GM12873 (cell line): ENCODE measurements around the gene STAC2.

Source experiments
- TF ChIP-seq, protein P1 (sequence below): IDR thresholded peaks from 2 replicates; pipeline ENCODE4 v1.5.1; 2012; ENCODE audit warnings: low read depth, mild to moderate bottlenecking, moderate library complexity, low read length, control low read depth; ENCODE audit not compliant: insufficient read depth; ENCODE audit errors: missing control alignments

Gene STAC2

DNA sequence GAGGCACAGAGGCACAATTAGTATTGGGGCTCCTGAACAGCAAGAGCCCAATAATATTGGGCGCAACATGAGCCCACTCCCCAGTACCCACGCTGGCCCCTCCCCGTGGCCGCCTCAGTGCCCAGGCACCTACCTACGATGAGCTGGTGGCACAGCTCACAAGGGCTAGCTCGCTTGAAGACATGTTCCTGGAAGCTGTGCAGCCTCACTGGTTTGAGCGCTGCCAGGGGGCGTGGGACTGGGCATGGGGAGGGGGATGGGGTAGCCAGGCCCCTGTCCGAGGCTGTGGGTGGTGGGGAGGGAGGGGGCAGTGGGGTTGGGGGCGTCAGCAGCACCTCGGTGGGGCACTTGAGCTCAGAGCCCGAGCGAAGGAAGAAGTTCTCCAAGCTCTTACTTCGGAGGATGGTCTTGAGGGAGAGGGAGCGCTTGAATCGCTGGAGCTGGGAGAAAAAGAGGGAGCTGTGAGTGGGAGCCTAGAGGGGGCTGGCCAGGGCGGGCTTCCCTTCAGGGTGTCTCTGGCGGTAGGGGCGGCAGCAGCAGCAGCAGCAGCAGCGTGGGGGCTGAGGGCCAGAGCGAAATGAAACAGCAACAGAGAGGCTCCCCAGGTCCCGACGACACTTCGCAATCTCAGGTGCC is 7.9 kb downstream of the STAC2 start:
- TF ChIP-seq, protein P1, sequence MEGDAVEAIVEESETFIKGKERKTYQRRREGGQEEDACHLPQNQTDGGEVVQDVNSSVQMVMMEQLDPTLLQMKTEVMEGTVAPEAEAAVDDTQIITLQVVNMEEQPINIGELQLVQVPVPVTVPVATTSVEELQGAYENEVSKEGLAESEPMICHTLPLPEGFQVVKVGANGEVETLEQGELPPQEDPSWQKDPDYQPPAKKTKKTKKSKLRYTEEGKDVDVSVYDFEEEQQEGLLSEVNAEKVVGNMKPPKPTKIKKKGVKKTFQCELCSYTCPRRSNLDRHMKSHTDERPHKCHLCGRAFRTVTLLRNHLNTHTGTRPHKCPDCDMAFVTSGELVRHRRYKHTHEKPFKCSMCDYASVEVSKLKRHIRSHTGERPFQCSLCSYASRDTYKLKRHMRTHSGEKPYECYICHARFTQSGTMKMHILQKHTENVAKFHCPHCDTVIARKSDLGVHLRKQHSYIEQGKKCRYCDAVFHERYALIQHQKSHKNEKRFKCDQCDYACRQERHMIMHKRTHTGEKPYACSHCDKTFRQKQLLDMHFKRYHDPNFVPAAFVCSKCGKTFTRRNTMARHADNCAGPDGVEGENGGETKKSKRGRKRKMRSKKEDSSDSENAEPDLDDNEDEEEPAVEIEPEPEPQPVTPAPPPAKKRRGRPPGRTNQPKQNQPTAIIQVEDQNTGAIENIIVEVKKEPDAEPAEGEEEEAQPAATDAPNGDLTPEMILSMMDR = no peak

DNA sequence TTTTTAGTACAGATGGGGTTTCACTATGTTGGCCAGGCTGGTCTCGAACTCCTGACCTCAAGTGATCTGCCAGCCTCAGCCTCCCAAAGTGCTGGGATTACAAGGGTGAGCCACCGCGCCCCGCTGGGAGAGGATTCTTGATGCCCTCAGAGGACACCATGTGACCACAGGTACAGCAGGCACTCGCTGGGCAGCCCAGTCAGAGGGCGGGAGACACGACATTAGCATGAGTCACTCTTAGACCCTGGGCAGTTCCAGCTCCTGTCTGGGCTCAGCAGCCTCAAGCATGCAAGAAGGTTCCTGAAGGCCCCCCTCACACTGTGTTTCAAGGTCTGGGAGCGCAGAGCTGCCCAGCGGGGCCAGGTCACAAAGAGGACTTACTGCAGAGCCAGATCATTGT is 11.9 kb downstream of the STAC2 start:
- TF ChIP-seq, protein P1 = no peak

DNA sequence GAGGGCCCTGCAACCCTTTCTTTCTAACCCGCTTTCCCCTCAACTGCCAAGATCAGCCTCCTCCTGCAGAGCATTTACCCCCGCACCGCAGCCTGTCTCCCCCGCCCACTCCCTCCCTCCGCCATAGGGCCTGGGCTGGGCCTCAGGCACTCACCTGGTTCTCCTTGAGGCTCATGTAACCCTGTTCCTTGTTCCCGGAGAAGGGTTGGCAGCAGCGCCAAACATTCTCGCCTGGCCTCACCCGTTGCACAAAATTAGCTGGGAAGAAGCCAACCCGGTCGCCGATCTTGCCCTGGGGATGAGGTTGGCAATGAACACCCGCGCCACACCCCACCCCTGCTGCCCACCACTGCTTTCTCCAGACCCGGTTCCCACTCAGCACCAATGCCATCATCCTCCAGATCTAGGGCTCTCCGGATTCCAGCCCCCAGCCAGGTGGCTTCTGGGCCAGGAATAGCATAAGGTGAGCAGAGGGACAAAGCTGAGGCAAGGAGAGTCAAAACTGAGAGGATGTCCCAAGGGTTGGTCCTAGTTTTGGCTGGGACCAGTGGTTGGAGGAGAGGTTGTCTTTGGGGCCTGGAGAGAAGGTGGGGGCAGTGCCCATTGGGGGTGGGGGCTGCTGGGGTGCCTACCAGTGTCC is 12.8 kb downstream of the STAC2 start:
- TF ChIP-seq, protein P1 = no peak

DNA sequence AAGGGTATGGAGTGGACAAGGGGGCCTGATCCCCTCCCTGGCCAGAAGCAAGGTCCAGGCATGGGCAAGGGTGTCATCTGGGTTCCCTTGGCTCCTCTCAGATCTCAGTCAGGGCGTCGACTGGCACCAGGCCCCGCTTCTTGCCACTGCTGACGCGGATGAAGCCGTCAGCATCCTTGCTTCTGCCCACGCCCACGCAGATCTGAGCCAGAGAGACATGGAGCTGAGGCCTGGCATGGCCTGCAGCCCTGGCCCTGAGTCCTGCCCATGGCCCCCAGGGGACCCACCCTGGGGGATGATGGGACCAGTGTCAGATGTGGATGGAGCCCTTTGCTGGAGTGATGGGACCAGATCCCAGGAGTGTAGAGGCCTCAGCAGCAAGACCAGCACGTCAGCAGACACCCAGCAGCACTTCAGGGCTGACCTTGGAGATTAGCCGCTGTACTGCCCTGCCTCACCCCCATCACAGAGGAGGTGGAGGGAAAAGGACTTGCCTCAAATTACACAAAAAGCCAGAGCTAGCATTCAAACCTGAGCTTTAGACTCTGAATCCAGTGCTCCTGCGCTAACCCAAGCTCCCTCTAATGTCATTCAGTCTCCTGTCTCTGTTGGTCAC is 13.4 kb downstream of the STAC2 start:
- TF ChIP-seq, protein P1 = no peak

DNA sequence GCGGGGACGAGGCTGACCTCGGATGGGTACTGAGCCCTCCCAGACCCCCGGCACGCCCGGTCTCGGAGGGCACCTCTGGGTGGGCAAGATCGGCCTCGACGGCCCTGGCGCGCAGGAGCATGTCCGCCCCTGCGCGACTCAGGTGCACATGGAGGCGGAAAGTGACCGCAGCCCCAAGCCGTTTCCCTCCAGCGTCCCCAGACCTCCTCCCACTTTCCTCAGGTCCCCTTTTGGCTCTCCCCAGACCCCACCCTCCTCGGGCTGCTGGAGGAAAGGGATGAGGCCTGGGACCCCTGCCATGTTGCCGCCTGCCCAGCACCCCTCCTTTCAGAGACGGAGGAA is 15.7 kb downstream of the STAC2 start:
- TF ChIP-seq, protein P1 = no peak

DNA sequence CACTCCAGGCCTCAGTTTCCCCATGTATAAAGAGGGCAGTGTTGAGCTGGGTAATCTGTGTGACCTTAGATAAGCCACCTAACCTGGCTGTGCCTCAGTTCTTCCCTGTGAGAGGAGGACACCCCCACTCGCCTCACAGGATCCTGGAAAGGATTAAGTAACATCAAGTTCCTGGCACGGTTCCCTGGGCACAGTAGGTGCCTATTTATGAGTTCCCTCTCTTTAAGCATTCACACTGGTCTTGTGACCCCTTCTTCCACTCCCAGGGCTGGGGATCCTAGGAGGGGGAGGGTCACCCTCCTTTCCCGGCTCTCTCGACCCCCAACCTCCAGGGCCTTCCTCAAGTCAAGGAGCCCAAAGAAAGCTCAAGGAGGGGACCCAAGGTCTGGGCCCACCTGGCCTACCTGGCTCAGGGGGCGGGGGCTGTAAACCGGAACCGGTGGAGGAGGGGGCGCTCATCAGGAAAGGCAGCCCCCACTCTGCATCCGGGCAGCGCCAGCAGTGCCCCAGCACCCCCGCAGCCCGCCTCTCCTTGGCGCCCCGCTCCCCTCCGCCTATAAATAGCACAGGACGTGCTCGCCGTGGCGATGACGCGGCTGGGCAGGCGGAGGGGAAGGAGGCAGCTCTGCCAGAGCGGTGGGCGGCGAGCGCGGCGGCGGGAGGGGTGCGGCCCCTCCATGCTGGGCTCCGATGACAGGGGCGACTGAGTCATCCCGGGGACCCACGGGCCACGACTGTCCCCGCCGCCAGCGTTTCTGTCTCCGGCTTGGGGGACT is 16.2 kb downstream of the STAC2 start:
- TF ChIP-seq, protein P1 = no peak

DNA sequence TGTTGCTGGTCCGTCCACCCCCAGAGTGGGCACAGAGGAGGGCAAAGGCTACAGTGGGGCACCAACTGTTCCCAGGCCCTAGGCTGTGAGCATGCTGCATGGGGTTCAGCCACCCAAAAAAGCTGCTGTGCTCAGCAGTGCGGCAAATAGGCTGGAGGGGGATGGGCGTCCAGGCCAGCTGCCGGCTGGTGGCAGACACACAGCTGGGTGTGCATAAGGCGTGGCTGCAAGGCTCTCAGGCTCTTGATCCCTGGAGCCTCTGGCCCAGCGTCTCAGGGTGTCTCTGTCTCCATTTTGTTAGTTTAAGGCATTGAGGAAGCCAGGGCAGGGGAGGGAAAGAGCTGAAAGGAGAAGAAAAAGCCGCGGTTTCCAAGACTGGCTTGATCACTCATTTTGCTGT is 16.9 kb downstream of the STAC2 start:
- TF ChIP-seq, protein P1 = no peak
